ENCODE data around the gene HS3ST1.

Gene HS3ST1

GRCh38 chr4:11428231-11428898 is at the start of gene HS3ST1:
Gene HS3ST1, minus strand, starts transcription at chr4:11428894. Its CDS starts 28,889 bp downstream, at chr4:11400005.
- DNase-seq (ENCODE audit: low read depth), result no peak
- no peak for TF ChIP-seq CTCF (conservative IDR thresholded peaks at IDR 0.05; ENCODE audit: low read depth, low read length)
- H3K4me3 ChIP-seq (ENCODE audit: low read depth, low read length), result peak within 1 kb of the TSS; percentile 45

- no peak for TF ChIP-seq CTCF (conservative IDR thresholded peaks at IDR 0.05; ENCODE audit: low read depth, low read length)
- no peak overlapping the region for H3K4me3 ChIP-seq (ENCODE audit: low read depth, low read length)
- DNase-seq (ENCODE audit: low read depth), result no peak
Observed at GRCh38 chr4:11475871-11476270, 47.2 kb upstream of the HS3ST1 start.

- DNase-seq (ENCODE audit: low read depth), result no peak
- H3K4me3 ChIP-seq (ENCODE audit: low read depth, low read length), result no peak overlapping the region
- TF ChIP-seq CTCF (conservative IDR thresholded peaks at IDR 0.05; ENCODE audit: low read depth, low read length), result no peak
Observed at GRCh38 chr4:11474146-11474545, 45.5 kb upstream of the HS3ST1 start.

- H3K4me3 ChIP-seq (ENCODE audit: low read depth, low read length), result no peak overlapping the region
- TF ChIP-seq CTCF (conservative IDR thresholded peaks at IDR 0.05; ENCODE audit: low read depth, low read length), result no peak
- DNase-seq (ENCODE audit: low read depth), result no peak
Observed at GRCh38 chr4:11472535-11472934, 43.8 kb upstream of the HS3ST1 start.

GRCh38 chr4:11471618-11472017 is 42.9 kb upstream of the HS3ST1 start:
- H3K4me3 ChIP-seq (ENCODE audit: low read depth, low read length), result no peak overlapping the region
- no peak for TF ChIP-seq CTCF (conservative IDR thresholded peaks at IDR 0.05; ENCODE audit: low read depth, low read length)
- peak; percentile 14 for DNase-seq (ENCODE audit: low read depth)

- TF ChIP-seq CTCF (conservative IDR thresholded peaks at IDR 0.05; ENCODE audit: low read depth, low read length), result no peak
- no peak overlapping the region for H3K4me3 ChIP-seq (ENCODE audit: low read depth, low read length)
- DNase-seq (ENCODE audit: low read depth), result no peak
Observed at GRCh38 chr4:11471046-11471441, 42.4 kb upstream of the HS3ST1 start.

- TF ChIP-seq CTCF (conservative IDR thresholded peaks at IDR 0.05; ENCODE audit: low read depth, low read length), result no peak
- H3K4me3 ChIP-seq (ENCODE audit: low read depth, low read length), result no peak overlapping the region
- no peak for DNase-seq (ENCODE audit: low read depth)
Observed at GRCh38 chr4:11470438-11471045, 41.8 kb upstream of the HS3ST1 start.
